ENCODE data around the gene PKD2. TPM values are rescaled to one million over a fixed set of nuclear protein-coding genes. Genes with fewer than 3 reads are reported as not detected.

PKD2 gene
- total RNA-seq, 1 donor from 2014 or later, result 6.5 TPM

DNA sequence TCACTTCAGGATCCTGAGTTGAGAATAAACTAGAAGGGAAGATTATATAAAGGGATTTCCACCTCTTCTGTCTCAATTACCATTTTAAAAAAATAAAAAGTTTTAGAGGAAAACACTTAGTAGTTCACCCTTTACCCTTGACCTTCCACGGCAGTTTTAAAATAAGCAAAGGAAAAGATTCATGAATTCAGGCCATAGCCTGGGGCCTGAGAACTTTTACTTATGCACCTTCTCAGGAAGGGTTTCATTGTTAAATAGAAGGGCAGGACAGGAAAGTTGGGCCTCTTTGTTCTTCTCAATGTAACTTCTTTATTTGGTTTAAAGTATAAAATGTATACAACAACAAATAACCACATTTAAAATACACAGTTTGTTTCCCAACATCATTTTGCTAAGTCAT, 54.9 kb downstream of the PKD2 start:
- ATAC-seq, result peak; percentile 9
- DNase-seq (ENCODE audit: low spot score), result no peak

DNA sequence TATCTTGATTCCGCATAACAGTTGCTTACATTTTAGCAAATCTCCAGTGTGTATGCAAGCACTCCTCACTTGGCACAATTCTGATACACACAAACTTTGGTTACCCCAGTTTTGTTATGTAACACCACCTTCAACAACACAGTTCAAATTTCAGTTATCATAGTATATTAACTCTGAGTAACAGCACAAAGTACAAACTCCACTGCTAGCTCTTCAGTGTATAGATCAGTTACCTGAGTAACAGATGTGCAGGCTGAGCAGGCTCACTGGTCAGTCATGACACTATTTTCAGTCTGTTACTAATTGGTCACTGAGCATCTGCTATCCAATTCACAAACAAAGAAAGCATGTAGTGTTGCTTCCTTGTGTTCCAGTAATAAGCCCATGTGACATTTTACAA, 55.4 kb downstream of the PKD2 start:
- peak; percentile 81 for ATAC-seq
- DNase-seq (ENCODE audit: low spot score), result no peak

DNA sequence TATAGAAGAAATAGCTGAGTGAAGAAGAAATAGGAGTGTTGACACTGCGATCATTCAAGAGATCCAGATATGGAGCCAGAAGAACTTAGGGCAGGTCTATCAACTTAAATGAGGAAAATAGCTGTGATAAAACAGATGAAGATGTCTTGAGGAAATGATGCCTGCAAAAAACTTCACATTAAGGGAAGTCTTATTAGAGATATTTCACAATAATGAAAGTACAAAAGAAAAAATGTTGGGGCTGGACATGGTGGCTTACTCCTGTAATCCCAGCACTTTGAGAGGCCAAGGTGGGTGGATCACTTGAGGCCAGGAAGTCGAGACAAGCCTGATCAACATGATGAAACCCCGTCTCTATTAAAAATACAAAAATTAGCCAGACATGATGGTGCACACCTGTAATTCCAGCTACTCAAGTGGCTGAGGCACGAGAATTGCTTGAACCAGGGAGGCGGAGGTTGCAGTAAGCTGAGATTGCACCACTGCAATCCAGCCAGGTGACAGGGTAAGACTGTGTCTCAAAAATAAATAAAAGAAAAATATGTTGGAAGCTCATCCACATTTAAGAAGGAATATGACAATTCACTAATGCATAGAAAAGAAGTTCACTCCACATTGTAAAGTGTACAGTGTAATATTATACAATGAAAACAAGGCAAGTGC, 56.3 kb downstream of the PKD2 start:
- DNase-seq (ENCODE audit: low spot score) (peak; percentile 54), ATAC-seq (peak; percentile 17)

DNA sequence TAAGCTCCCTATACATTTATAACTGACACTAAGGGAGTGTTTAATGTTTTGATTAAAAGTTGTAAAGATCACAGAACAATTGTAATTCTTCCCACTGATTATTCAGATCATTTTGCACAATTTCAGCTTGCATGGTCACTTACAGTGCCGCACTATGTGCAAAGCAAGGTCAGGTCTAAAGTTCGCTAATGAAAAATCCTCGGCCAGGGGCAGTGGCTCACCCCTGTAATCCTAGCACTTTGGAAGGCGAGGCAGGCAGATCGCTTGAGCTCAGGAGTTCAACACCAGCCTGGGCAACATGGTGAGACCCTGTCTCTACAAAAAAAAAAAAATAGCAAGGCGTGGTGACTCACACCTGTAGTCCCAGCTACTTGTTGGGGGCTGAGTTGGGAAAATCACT, 57.0 kb downstream of the PKD2 start:
- ATAC-seq, result peak; percentile 66
- peak; percentile 70 for DNase-seq (ENCODE audit: low spot score)

DNA sequence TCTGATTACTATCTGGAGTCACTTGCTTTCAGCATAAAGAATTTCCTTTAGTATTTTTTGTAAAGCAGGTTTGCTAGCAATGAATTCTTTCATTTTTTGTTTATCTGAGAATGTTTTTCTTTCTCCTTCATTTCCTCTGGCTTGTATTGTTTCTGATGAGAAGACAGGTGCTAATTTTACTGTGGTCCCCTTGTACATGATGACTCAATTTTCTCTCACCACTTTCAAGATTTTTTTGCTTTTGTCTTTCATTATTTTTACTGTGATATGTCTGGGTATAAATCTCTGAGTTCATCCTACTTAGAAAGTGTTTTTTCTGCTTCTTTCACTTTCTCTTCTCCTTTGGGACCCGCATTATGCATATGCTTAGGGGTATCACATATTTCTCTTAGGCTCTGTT, 62.6 kb downstream of the PKD2 start:
- no peak for DNase-seq (ENCODE audit: low spot score)
- ATAC-seq, result no peak

DNA sequence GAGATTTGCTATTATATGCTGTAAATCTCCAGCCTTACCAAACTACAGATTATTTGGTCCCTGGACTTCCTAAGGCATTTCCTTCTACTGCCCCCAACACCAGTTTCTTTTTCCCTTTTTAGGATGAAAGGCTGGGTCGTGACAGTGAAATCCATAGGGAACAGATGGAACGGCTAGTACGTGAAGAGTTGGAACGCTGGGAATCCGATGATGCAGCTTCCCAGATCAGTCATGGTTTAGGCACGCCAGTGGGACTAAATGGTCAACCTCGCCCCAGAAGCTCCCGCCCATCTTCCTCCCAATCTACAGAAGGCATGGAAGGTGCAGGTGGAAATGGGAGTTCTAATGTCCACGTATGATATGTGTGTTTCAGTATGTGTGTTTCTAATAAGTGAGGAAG, 67.9 kb downstream of the PKD2 start:
- no peak for ATAC-seq

DNA sequence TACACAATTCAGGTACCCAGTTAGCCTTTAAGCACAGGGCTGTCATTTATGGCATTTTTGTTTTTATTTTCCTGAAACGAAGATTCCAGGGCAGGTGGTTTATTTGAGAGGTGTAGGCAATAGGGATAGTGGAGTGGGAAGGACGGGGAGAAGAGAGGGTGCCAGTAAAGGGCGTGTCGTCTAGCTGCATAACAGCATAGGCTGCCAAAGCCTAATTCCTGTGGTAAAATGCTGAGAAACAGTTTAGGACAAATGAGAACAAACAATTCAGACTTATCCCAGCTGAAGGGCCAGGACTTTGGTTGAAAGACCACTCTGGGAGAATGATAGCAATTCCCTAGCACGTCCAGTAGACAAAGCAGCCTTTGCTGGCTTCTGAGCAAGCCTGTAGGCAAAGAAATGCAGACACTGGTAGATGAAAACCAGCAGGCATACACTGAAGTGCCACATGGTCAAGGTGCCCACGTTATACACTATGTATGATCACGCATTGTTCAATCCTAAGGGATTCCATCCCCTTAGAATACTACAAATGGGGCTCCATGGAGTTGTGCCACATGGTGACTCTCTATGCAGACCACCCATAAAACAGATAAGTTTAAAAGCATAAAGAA, 70.6 kb downstream of the PKD2 start:
- DNase-seq (ENCODE audit: low spot score) (no peak), ATAC-seq (peak; percentile 81)

More for the DNA sequence above, 67.9 kb downstream of the PKD2 start:
- no peak for DNase-seq (ENCODE audit: low spot score)

DNA sequence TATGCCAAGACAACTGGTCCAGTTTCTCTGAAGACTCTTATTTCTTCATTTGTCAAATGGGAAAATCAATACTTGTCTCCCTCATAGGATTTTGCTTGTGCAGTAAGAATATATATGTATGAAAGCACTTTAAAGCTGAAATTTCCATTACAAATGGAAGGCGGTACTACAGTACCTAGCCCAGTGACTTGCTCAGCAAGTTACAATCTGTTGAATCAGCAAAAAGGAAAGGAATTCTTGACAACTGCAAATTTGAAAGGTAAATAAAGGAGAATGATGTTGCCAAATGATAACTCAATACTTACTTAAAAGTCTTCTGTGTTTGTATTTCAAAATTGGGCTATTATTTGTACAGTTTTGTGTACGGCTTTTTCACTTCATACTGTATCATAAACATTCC, 71.1 kb downstream of the PKD2 start:
- DNase-seq (ENCODE audit: low spot score), result no peak
- ATAC-seq, result peak; percentile 25

DNA sequence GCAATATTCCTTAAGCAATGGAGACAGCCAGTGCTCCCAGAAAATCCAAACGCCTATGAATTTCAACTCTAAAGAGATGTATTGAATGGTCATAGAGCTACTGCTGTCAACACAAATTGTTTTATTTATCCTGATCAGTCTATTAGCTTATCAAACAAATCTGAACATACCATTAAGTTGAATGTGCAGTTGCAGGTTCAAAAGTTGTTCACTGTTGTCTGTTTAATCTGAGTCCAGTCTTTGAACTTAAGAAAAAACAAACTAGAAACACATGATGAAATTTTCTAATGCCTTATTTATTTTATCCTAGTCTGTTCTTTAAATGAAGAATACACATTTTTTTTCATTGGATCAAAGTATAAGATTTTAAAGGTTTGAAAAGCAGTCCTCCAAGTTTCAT, 73.2 kb downstream of the PKD2 start:
- peak; percentile 37 for ATAC-seq

DNA sequence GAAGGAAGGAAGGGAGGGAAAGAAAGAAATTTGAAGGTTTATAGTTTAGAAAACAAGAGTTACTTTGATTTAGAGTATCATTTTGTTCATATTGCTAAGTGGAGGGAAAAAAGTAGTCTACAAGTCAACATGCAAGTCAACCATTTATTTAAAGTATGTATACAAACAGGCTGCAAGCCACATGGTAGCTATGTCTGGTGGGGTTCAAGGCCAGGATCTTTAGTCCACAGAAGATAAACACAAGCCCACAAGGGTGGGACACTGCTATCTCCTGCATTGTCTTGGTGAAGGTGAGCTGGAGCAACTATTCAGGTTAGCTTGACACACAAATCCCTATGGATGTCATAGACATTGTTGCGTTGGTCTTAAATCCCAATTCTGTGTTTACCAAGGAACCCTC, 79.6 kb downstream of the PKD2 start:
- ATAC-seq (no peak), DNase-seq (ENCODE audit: low spot score) (no peak)

More for the DNA sequence above, 73.2 kb downstream of the PKD2 start:
- no peak for DNase-seq (ENCODE audit: low spot score)

DNA sequence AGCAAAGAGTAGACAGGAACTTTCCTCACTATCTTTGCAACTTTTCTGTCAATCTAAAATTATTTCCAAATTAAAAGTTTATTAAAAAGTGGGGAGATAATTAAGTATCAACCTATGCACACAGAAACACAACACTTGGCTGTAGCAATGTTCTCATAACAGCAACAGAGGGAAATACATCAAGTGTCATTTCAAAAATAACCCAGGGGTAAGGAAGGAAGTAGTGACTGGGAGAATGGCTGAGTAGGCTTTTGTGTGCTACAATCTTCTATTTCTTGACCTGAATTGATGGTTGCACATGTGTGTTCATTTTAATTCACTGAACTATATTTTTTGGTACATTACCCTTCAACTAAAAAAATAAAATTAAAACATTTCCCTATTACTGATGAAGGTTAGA, 83.5 kb downstream of the PKD2 start:
- DNase-seq (ENCODE audit: low spot score) (no peak), ATAC-seq (no peak)

DNA sequence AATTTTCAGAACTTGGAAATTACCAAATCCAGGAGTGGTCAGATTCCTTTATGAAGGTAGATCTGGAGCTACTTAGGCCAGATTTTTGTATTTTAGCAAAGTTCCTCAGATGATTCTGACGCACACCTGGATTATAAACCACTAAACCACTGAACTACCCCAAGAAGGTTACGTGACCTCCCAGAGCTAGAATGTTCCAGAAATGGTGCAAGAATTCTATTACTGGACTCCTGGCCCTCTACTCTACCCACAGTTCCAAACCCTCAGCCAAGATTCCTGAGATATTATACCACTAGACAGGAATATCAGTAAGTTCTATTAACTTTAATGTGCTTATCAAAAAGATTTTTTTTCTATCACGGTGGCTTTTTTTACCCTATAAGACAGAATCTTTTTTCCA, 83.9 kb downstream of the PKD2 start:
- ATAC-seq (peak; percentile 52), DNase-seq (ENCODE audit: low spot score) (no peak)

DNA sequence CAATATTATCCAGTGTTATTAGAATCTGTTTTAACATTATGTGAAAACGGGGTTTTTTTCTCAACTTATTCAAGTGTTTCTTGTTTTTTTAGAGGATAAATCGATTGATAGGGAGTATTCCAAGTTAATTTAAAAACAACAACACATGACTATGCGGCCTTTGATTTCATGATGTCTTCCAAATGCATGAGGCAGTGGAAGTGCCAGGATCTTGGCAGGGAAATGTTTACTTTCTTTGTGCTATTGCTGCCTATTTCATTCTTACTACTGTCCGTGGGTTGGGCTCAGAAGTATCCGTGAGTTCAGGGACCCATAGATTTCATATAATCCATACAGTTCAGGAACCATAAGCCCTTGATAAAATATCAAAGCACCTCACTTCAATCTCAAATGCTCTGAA, 86.4 kb downstream of the PKD2 start:
- DNase-seq (ENCODE audit: low spot score) (no peak), ATAC-seq (peak; percentile 94)

DNA sequence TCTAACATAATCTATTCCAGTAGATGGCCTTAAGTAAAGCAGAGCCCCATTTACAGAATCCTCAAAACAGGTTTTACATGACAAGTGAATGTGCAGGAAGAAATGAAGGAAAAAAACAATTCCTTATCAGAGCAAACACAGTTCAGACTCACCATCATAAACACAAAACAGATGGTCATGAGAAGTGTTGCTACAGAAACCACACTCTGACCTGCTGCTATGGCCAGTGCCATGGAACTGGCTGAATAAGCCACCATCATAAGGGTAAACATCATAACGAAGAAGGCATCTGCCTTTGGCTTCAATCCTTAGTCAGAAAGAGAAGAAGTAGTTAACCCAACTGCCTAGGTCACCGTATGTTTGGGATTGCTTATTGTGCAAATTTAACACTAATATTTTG, 89.9 kb downstream of the PKD2 start:
- DNase-seq (ENCODE audit: low spot score), result no peak
- no peak for ATAC-seq

DNA sequence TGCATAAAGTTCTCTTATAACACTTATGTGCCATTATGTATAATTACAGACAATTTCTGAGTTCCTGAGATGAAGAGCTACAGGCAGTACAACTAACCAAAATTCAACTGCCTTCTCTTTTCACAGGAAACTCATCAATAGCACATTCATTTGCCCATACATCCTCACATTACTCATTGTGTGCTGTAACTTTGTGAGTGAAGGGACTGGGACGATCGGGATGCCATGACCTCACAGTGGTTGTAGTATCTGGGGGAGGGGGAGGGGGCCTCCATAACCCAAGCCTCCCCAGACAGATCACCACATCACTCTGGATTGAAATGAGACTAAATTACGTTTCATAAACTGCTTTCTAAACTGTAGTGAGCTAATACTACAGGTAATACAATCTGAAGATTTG, 90.3 kb downstream of the PKD2 start:
- ATAC-seq (no peak), DNase-seq (ENCODE audit: low spot score) (no peak)

DNA sequence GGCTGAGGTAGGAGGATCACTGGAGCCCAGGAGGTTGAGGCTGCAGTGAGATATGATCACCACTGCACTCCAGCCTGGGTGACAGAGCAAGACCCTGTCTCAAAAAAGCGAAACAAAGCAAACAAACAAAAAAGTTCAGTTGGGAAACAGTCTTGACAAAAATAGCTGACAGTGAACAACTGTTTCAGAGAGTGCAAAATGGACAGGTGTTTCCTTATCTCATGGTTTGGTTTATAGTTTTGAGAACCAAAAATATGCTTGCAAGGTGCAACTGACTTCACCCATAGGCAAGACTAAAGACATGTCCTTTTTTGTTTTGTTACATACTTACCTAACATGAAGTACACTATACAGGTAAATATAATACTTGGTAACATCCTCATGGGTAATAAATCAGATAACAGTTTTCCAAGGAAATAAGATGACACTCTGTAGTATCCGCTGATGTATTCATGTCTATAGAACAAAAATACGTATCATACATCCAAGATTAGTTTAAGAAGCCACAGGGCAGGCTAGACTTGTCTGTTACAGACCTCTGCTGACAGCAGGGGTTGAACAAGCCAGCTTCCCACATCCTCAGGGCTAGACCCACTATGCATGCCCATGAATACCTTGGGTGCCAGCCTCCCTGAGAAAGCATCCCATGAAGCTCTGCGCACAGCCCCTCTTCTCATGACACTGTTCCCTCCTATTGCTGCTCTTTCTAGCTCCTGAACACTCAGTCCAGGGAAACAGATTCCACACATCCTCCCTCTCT, 91.7 kb downstream of the PKD2 start:
- DNase-seq (ENCODE audit: low spot score) (no peak), ATAC-seq (no peak)

DNA sequence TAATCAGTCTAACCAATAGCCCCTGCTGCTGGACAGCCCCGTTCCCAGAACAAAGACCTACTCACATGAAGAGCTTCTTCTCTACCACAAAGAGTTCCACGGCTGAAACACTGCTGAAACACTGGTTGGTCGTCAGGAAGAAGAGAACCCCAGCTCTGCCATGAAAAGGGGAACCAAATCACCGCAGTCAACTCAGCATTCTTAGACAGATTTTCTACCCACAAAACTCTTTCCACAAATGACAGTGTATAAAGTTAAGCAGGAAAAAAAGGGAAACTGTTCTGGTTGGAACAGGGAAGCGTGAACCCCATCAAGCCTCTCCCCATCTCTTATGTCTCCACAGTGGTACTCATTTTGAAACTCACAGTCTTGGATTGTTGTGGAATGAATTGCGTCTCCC, 93.7 kb downstream of the PKD2 start:
- DNase-seq (ENCODE audit: low spot score) (no peak), ATAC-seq (peak; percentile 31)

DNA sequence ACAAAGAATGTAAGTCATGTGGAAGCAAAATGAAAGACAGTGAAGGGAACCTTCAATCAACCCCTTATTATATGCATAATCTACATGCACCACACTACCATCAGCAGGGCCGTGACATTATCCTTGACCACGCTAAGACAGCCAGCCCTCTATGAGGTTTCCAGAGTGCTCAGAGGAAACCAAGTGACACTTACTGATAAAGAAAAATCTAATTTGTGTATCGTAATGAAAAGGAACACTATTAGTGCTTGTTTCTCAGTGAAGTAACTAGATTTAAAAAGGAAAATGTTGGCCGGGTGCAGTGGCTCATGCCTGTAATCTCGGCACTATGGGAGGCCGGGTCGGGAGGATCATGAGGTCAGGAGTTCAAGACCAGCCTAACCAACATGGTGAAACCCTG, 94.6 kb downstream of the PKD2 start:
- no peak for DNase-seq (ENCODE audit: low spot score)
- ATAC-seq, result no peak

DNA sequence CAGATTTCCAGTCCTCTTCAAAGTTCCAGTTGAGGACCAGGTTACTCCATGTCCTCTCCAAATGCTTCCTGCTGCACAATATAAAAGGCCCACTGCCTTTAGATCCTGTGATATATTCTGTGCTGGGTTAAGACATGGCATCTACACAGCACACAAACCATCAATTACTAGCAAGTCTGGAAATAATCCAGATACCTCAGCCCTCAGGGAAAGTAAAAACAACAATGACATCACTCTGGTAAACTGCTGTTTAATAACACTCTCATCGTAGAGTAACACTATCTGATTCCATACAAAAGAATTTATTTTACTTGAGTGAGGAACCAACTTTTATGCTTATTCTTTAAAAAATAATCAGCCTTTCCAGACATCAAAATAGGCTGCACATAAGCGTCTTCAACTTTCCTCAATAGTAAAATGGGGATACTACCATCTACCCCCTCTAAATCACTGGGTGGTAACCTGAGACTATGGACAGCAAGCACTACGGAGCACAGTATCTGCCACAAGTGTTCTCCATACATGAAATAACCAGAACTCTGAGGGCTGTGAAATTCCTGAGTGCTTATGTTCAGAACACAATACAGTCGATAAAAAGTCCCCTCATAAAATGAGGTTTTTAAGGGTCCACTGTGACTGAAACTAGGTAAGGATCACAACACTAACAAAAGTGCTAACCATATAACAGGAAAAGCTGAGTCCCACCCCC, 97.6 kb downstream of the PKD2 start:
- ATAC-seq, result no peak
- DNase-seq (ENCODE audit: low spot score), result no peak

DNA sequence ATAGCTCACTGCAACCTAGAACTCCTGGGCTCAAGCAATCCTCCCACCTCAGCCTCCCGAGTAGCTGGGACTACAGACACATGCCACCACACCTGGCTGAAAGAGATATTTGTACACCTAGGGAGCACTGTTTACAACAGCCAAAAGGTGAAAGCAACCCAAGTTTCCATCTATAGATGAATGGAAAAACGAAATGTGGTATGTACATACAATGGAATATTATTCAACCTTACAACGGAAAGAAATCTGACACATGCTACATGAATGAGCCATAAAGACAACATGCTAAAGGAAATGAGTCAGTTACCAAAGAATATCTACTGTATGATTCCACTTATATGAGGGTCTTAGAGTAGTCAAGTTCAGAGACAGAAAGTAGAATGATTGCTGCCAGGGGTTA, 98.8 kb downstream of the PKD2 start:
- ATAC-seq (no peak), DNase-seq (ENCODE audit: low spot score) (no peak)

DNA sequence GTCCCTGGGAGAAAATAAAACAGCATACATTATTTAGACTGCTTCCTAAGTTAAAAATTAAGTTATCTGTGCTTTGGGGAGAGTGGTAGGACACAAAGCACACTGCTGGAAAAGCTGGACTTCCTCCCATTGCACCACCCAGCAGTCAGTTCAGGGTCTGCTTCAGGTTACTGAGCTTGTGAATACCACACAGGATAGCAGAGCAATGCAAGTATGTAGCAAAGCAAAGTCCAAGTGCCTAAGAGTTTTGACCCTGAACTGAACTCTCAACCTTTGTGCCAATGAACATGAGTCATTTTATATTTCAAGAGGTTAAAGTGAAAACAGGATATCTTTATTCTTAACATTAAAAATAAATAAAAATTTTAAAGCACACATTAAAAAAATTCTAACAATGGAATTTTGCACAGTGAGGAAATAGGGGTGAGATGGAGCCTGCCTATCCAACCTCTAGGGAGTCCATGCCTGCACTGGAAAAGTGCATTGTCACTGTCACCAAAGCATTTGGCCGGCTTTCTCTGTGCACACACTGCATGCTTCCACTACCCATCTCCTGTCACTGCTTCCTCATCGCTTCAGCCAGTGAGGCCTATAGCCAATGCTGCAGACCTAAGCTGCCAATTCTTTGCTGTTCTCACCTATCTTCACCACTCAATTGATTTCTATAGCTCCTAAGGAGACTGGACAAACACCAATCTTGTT, 100.1 kb downstream of the PKD2 start:
- peak; percentile 82 for ATAC-seq
- DNase-seq (ENCODE audit: low spot score), result peak; percentile 90

Measured in left lobe of liver (tissue), 2 donors.